H1 (cell line): ENCODE data around the gene KDM8. TPM values are rescaled to one million over a fixed set of nuclear protein-coding genes. Genes with fewer than 3 reads are reported as not detected.

Experiments
- CTCF ChIA-PET: fragments of 300-600 bp; sonication (Branson Sonifier 250); formaldehyde crosslinking; loops from one replicate; lab custom pipeline; 2021; ENCODE audit not compliant: partially characterized antibody; lab: Charles Lee
- POLR2A ChIA-PET: fragments of 300-600 bp; sonication (Branson Sonifier 250); formaldehyde crosslinking; loops from one replicate; lab custom pipeline; 2021; ENCODE audit warnings: inconsistent platforms; ENCODE audit not compliant: partially characterized antibody; lab: Charles Lee
- DNase-seq, 2 experiments: peaks; one replicate each; pipeline versions ENCODE4 v3.0.0 to v3.0.0-alpha.2; 2010 to 2022; ENCODE audit warnings: low spot score in 2 of 2, low read depth in 1 of 2, mixed read lengths in 1 of 2
- FAIRE-seq: peaks from 2 replicates; lab custom pipeline; 2011; peaks lifted over from hg19 to GRCh38; lab: Jason Lieb, UNC
- H2AFZ ChIP-seq: 2 replicates; pipeline ENCODE4 v1.8.1; 2012; ENCODE audit warnings: low read length, inconsistent platforms
- H2AK5ac ChIP-seq: 2 replicates; pipeline ENCODE4 v1.6.1; 2013; ENCODE audit warnings: low read depth, low read length
- H2BK120ac ChIP-seq: replicated peaks from 2 replicates; pipeline ENCODE3; 2013; ENCODE audit warnings: low read depth, low read length, inconsistent platforms
- H2BK12ac ChIP-seq: 2 replicates; pipeline ENCODE4 v1.6.1; 2013; ENCODE audit warnings: low read depth, low read length
- H2BK15ac ChIP-seq: 2 replicates; pipeline ENCODE4 v1.6.1; 2013; ENCODE audit warnings: low read length
- H2BK20ac ChIP-seq: 2 replicates; pipeline ENCODE4 v1.6.1; 2013; ENCODE audit warnings: low read length
- H2BK5ac ChIP-seq: 2 replicates; pipeline ENCODE4 v1.6.1; 2013; ENCODE audit warnings: low read depth, low read length
- H3K14ac ChIP-seq: 2 replicates; pipeline ENCODE4 v1.6.1; 2013; ENCODE audit warnings: inconsistent platforms; ENCODE audit not compliant: insufficient read length
- H3K18ac ChIP-seq: 2 replicates; pipeline ENCODE4 v1.6.1; 2013; ENCODE audit warnings: low read length; ENCODE audit errors: extremely low read depth
- H3K23ac ChIP-seq: 2 replicates; pipeline ENCODE4 v1.6.1; 2013; ENCODE audit warnings: inconsistent platforms; ENCODE audit not compliant: insufficient read length
- H3K23me2 ChIP-seq: 2 replicates; pipeline ENCODE4 v1.6.1; 2013; ENCODE audit warnings: low read depth, low read length
- H3K27ac ChIP-seq: 2 replicates; pipeline ENCODE4 v1.6.1; 2011; ENCODE audit warnings: low read depth, low read length, inconsistent platforms
- H3K27me3 ChIP-seq, 4 experiments: replicated peaks in 1 of 4; 1 replicate in 1 of 4; 2 replicates in 3 of 4; pipeline versions ENCODE4 v1.6.1 to v1.8.1; 2011 to 2013; ENCODE audit warnings: low read length in 3 of 4, mild to moderate bottlenecking in 3 of 4, inconsistent platforms in 2 of 4, mixed read lengths in 2 of 4, moderate library complexity in 1 of 4; ENCODE audit not compliant: control insufficient read depth in 3 of 4, insufficient read depth in 3 of 4; ENCODE audit errors: extremely low read depth in 1 of 4
- H3K36me3 ChIP-seq, 4 experiments: 2 replicates each; pipeline versions ENCODE4 v1.6.1 to v1.8.1; 2011 to 2013; ENCODE audit warnings: mild to moderate bottlenecking in 4 of 4, low read length in 3 of 4, moderate library complexity in 2 of 4, control low read depth in 1 of 4, inconsistent platforms in 1 of 4; ENCODE audit not compliant: insufficient read depth in 4 of 4, control insufficient read depth in 2 of 4
- H3K4ac ChIP-seq: replicated peaks from 2 replicates; pipeline ENCODE3; 2013; ENCODE audit warnings: low read length, low read depth, mixed read lengths, inconsistent platforms; ENCODE audit not compliant: insufficient read length
- H3K4me1 ChIP-seq, 4 experiments: replicated peaks in 1 of 4; 1 replicate in 1 of 4; 2 replicates in 3 of 4; pipeline versions ENCODE4 v1.6.1 to v1.8.1; 2011 to 2013; ENCODE audit warnings: low read length in 3 of 4, inconsistent platforms in 2 of 4, mixed read lengths in 1 of 4; ENCODE audit not compliant: insufficient read depth in 4 of 4, control insufficient read depth in 3 of 4
- H3K4me2 ChIP-seq, 2 experiments: 2 replicates each; pipeline versions ENCODE4 v1.6.1 to v1.8.1; 2011 to 2013; ENCODE audit warnings: low read depth in 2 of 2, low read length in 2 of 2, control low read depth in 1 of 2, inconsistent platforms in 1 of 2, mild to moderate bottlenecking in 1 of 2; ENCODE audit not compliant: insufficient read depth in 1 of 2
- H3K4me3 ChIP-seq, 4 experiments: fragments of 200-600, 300-600 bp in 1 of 4; sonication (generic), shearing (Covaris generic), sonication (Bioruptor Twin) in 1 of 4; 2 replicates each; pipeline versions ENCODE4 v1.5.1 to v1.8.1; 2011 to 2016; ENCODE audit warnings: low read length in 4 of 4, low read depth in 3 of 4, control low read depth in 2 of 4, inconsistent platforms in 2 of 4, mild to moderate bottlenecking in 2 of 4, mixed read lengths in 1 of 4, moderate library complexity in 1 of 4; ENCODE audit not compliant: insufficient read depth in 2 of 4; ENCODE audit errors: extremely low read depth in 1 of 4
- H3K56ac ChIP-seq: replicated peaks from 2 replicates; pipeline ENCODE3; 2013; ENCODE audit warnings: low read depth, mild to moderate bottlenecking, mixed read lengths, low read length, inconsistent platforms; ENCODE audit not compliant: insufficient read length
- H3K79me1 ChIP-seq: 2 replicates; pipeline ENCODE4 v1.6.1; 2013; ENCODE audit warnings: low read depth, low read length, control low read depth
- H3K79me2 ChIP-seq, 2 experiments: 2 replicates each; pipeline versions ENCODE4 v1.6.1 to v1.8.1; 2012 to 2013; ENCODE audit warnings: low read length in 2 of 2, mild to moderate bottlenecking in 2 of 2, inconsistent platforms in 1 of 2; ENCODE audit not compliant: insufficient read depth in 2 of 2, control insufficient read depth in 1 of 2
- H3K9ac ChIP-seq, 4 experiments: replicated peaks in 1 of 4; 1 replicate in 1 of 4; 2 replicates in 3 of 4; pipeline versions ENCODE4 v1.6.1 to v1.8.1; 2011 to 2013; ENCODE audit warnings: low read depth in 3 of 4, low read length in 3 of 4, control low read depth in 2 of 4, mild to moderate bottlenecking in 2 of 4, moderate library complexity in 2 of 4, inconsistent platforms in 1 of 4; ENCODE audit errors: extremely low read depth in 1 of 4
- H3K9me3 ChIP-seq, 2 experiments: 2 replicates each; pipeline versions ENCODE4 v1.6.1 to v1.8.1; 2012 to 2013; ENCODE audit warnings: mild to moderate bottlenecking in 2 of 2, moderate library complexity in 2 of 2, control low read depth in 1 of 2, inconsistent platforms in 1 of 2, low read depth in 1 of 2, low read length in 1 of 2, mixed read lengths in 1 of 2; ENCODE audit not compliant: insufficient read depth in 2 of 2
- H4K20me1 ChIP-seq, 2 experiments: replicated peaks in 1 of 2; 2 replicates each; pipeline versions ENCODE3 to v1.8.1; 2011 to 2013; ENCODE audit warnings: inconsistent platforms in 2 of 2, low read length in 2 of 2, mild to moderate bottlenecking in 1 of 2; ENCODE audit not compliant: insufficient read depth in 2 of 2, control insufficient read depth in 1 of 2
- H4K5ac ChIP-seq: 2 replicates; pipeline ENCODE4 v1.6.1; 2013; ENCODE audit warnings: low read length, low read depth, mixed read lengths, inconsistent platforms; ENCODE audit not compliant: insufficient read length
- H4K8ac ChIP-seq: 2 replicates; pipeline ENCODE4 v1.8.0; 2013; ENCODE audit warnings: mild to moderate bottlenecking, moderate library complexity, low read length, inconsistent platforms; ENCODE audit not compliant: insufficient read depth; ENCODE audit errors: extremely low read depth
- H4K91ac ChIP-seq: replicated peaks from 2 replicates; pipeline ENCODE3; 2013; ENCODE audit warnings: low read length, mixed read lengths, inconsistent platforms; ENCODE audit not compliant: insufficient read length
- SUZ12 ChIP-seq: fragments of 200-600 bp; sonication (generic); IDR thresholded peaks from 2 replicates; pipeline ENCODE4 v1.6.1; 2012; ENCODE audit warnings: mild to moderate bottlenecking, inconsistent platforms, low read length, moderate library complexity, mixed read lengths
- WGBS, 2 experiments: shearing (Covaris generic) in 1 of 2; methylation state at CpG; one replicate each; pipeline versions ENCODE4 v1.1.6 to v1.1.7; 2013 to 2015; ENCODE audit warnings: low lambda C conversion rate in 2 of 2, mixed read lengths in 2 of 2, inconsistent platforms in 1 of 2, low coverage in 1 of 2, missing lambda C conversion rate in 1 of 2; ENCODE audit not compliant: insufficient replicate concordance in 2 of 2, insufficient coverage in 1 of 2, insufficient read length in 1 of 2; ENCODE audit errors: extremely low coverage in 1 of 2, missing lambda C conversion rate in 1 of 2; 5-methylcytosine and 5-hydroxymethylcytosine counted together
- polyA plus RNA-seq, 7 experiments: library from polyadenylated mRNA; depleted of rRNA in 3 of 7; stranded (reverse) in 5 of 7; unstranded in 2 of 7; fragments of >200 nt in 5 of 7; fragments of 200-250 nt in 2 of 7; gene quantifications; 1 replicate in 5 of 7; 2 replicates in 1 of 7; 4 replicates in 1 of 7; pipeline versions ENCODE4 v1.2.1 to v1.2.3, GENCODE V29; 2011 to 2013; ENCODE audit warnings: missing spikeins in 2 of 7, mixed read lengths in 2 of 7
- total RNA-seq: library from RNA; stranded (reverse); fragmentation: NEBNext Ultra II Directional; extraction: Animal tissue kit (Norgen Biotek cat#: 25700); gene quantifications from 2 replicates; pipeline ENCODE4 v1.2.1, GENCODE V29; 2021

KDM8 gene
- total and polyA plus RNA-seq, 2 of the 8 experiments (the other 6 are each of a cell fraction or from before 2014, with no cell fraction given), result 10.3 to 12.8 TPM

DNA sequence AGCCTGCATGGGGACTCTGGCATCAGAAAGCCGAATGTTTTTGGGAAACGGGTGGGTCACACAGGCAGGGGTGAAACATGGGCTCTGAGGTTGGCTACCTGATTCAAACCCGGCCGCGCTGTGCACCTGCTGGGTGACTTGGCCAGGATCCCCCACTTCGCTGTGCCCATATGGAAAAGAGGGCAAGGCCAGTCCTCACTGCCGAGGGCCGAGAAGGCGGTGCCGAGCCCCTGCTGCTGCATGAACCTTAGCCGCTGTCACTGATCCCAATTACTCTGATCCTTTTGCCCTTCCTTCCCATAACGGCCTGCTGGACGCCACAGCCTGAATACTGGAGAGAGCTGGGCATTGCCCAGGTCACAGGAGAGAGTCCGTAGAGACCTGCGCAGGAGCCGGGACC lies 17.7 kb downstream of the KDM8 start:
- POLR2A ChIA-PET, result interaction anchor here (1.1 to 2.4 kb wide), 3 partner anchors 18 to 101 kb away, joined by 3 to 11 read pairs (median 3); partner anchors contain the start of gene KDM8
- H3K4me2 ChIP-seq, result no peak overlapping the region
- no peak overlapping the region for H3K27ac ChIP-seq
- CTCF ChIA-PET, result interaction anchor here (1.0 to 7.6 kb wide), 4 partner anchors 10 to 147 kb away, joined by 3 to 73 read pairs (median 14); no protein-coding TSS in a partner anchor
- H3K4me3 ChIP-seq, result no peak overlapping the region
- no peak overlapping the region for H2BK15ac ChIP-seq
- H4K91ac ChIP-seq, result no peak overlapping the region
- H3K56ac ChIP-seq, result no peak overlapping the region
- H3K4me1 ChIP-seq, result no peaks in the 10 kb centered on the region
- H3K4ac ChIP-seq, result no peak overlapping the region
- no peaks in the 10 kb centered on the region for H3K27me3 ChIP-seq
- H2BK120ac ChIP-seq, result no peak overlapping the region
- H2BK5ac ChIP-seq, result no peak overlapping the region
- no peak for DNase-seq
- H3K9ac ChIP-seq, result no peak overlapping the region
- H2BK12ac ChIP-seq, result no peak overlapping the region
- 90% methylated on average over 8 of the region's 16 CpGs; no CpG with 5 or more reads in 1 of the 2 experiments for WGBS, 2 experiments
- no peaks in the 10 kb centered on the region for H3K9me3 ChIP-seq
- no peak overlapping the region for H3K14ac ChIP-seq
- no peak overlapping the region for H3K23ac ChIP-seq
- no peaks in the 10 kb centered on the region for H3K36me3 ChIP-seq
- H3K79me1 ChIP-seq, result 0 out of 2 replicates have a peak, but pooled peaks cover under 1% of the 10 kb centered on the region
- H2BK20ac ChIP-seq, result no peak overlapping the region
- no peaks in the 10 kb centered on the region for H3K23me2 ChIP-seq
- no peak overlapping the region; the same call in 1 of the 2 replicates for H4K8ac ChIP-seq
- no peaks in the 10 kb centered on the region for H3K79me2 ChIP-seq
- H3K18ac ChIP-seq, result no peak overlapping the region
- H2AFZ ChIP-seq, result no peak overlapping the region
- FAIRE-seq, result no peak
- H2AK5ac ChIP-seq, result no peak overlapping the region
- no peaks in the 10 kb centered on the region for H4K20me1 ChIP-seq
- H4K5ac ChIP-seq, result no peak overlapping the region
- no peak for TF ChIP-seq SUZ12
